Measurements from ENCODE around the gene HIPK1. TPM values are rescaled to one million over a fixed set of nuclear protein-coding genes. Genes with fewer than 3 reads are reported as not detected.
A peak's percentile ranks its signal among the peaks of the same experiment; 100 is the strongest.

The HIPK1 gene
- total and polyA plus RNA-seq, 7 donors = 13.8 to 57.1 (median 47.2) TPM

- H3K4me3 ChIP-seq = no peak overlapping the region
- intact Hi-C loops (cut with DNase I) = no loop called here
- WGBS, 2 donors = 59 to 81% methylated on average over 16 of the region's 16 CpGs
- DNase-seq = no peak
- TF ChIP-seq POLR2AphosphoS5 (IDR thresholded peaks at IDR 0.05) (no peak), CTCF (IDR thresholded peaks at IDR 0.05) (no peak), POLR2A (IDR thresholded peaks at IDR 0.05) (no peak), EP300 (IDR thresholded peaks at IDR 0.05) (no peak)
- H3K4me1 ChIP-seq = peaks cover 0 to 37% (median 26%) of the 10 kb centered on the region in 4 donors
- H3K9me3 ChIP-seq = no peaks in the 10 kb centered on the region
- H3K27ac ChIP-seq = no peak overlapping the region
- peaks cover 0 to 35% (median 3%) of the 10 kb centered on the region in 4 donors for H3K36me3 ChIP-seq
- H3K27me3 ChIP-seq = no peaks in the 10 kb centered on the region
Measured at GRCh38 chr1:113940365-113941244, 11.5 kb downstream of the HIPK1 start.

- TF ChIP-seq EP300 (IDR thresholded peaks at IDR 0.05) (no peak), POLR2AphosphoS5 (IDR thresholded peaks at IDR 0.05) (no peak), CTCF (IDR thresholded peaks at IDR 0.05) (no peak), POLR2A (IDR thresholded peaks at IDR 0.05) (no peak)
- no peak for DNase-seq
- Histone ChIP-seq H3K27ac (no peak overlapping the region), H3K4me3 (no peak overlapping the region), H3K27me3 (no peaks in the 10 kb centered on the region), H3K9me3 (no peaks in the 10 kb centered on the region), H3K4me1 (peaks cover 0 to 41% (median 27%) of the 10 kb centered on the region in 4 donors), H3K36me3 (peaks cover 0 to 35% (median 3%) of the 10 kb centered on the region in 4 donors)
- WGBS, 2 donors = 83% methylated on average over 7 of the region's 7 CpGs
- intact Hi-C loops (cut with DNase I) = no loop called here
Measured at GRCh38 chr1:113941245-113941559, 12.1 kb downstream of the HIPK1 start.

GRCh38 chr1:113942527-113942926 is 13.4 kb downstream of the HIPK1 start:
- TF ChIP-seq POLR2AphosphoS5 (IDR thresholded peaks at IDR 0.05) (no peak), EP300 (IDR thresholded peaks at IDR 0.05) (no peak), CTCF (IDR thresholded peaks at IDR 0.05) (no peak), POLR2A (IDR thresholded peaks at IDR 0.05) (no peak)
- no peak overlapping the region for H3K27ac ChIP-seq
- H3K4me1 ChIP-seq = peaks cover 0 to 41% (median 34%) of the 10 kb centered on the region in 4 donors
- no peak for DNase-seq
- H3K4me3 ChIP-seq = no peak overlapping the region
- H3K36me3 ChIP-seq = peaks cover 0 to 35% (median 3%) of the 10 kb centered on the region in 4 donors
- intact Hi-C loops (cut with DNase I) = no loop called here
- H3K9me3 ChIP-seq = no peaks in the 10 kb centered on the region
- H3K27me3 ChIP-seq = no peaks in the 10 kb centered on the region

GRCh38 chr1:113943028-113943811 is 14.1 kb downstream of the HIPK1 start:
- TF ChIP-seq POLR2AphosphoS5 (IDR thresholded peaks at IDR 0.05) = peak in 1 of 4 donors; percentile 33
- TF ChIP-seq EP300 (IDR thresholded peaks at IDR 0.05) = no peak
- intact Hi-C loops (cut with DNase I) = no loop called here
- H3K27ac ChIP-seq = no peak overlapping the region
- H3K4me1 ChIP-seq = peaks cover 0 to 43% (median 37%) of the 10 kb centered on the region in 4 donors
- DNase-seq = no peak
- no peak overlapping the region for H3K4me3 ChIP-seq
- H3K36me3 ChIP-seq = peaks cover 0 to 35% (median 3%) of the 10 kb centered on the region in 4 donors
- no peaks in the 10 kb centered on the region for H3K27me3 ChIP-seq
- H3K9me3 ChIP-seq = no peaks in the 10 kb centered on the region

- 93 to 95% methylated on average over 1 of the region's 1 CpG for WGBS, 2 donors
- intact Hi-C loops (cut with DNase I) = no loop called here
- TF ChIP-seq POLR2AphosphoS5 (IDR thresholded peaks at IDR 0.05) (no peak), POLR2A (IDR thresholded peaks at IDR 0.05) (no peak), EP300 (IDR thresholded peaks at IDR 0.05) (no peak), CTCF (IDR thresholded peaks at IDR 0.05) (no peak)
- no peaks in the 10 kb centered on the region for H3K9me3 ChIP-seq
- peaks cover 0 to 56% (median 44%) of the 10 kb centered on the region in 4 donors for H3K4me1 ChIP-seq
- no peak overlapping the region for H3K4me3 ChIP-seq
- H3K36me3 ChIP-seq = peaks cover 0 to 34% (median 3%) of the 10 kb centered on the region in 4 donors
- DNase-seq = no peak
- H3K27ac ChIP-seq = no peak overlapping the region
- H3K27me3 ChIP-seq = no peaks in the 10 kb centered on the region
Measured at GRCh38 chr1:113945329-113945728, 16.2 kb downstream of the HIPK1 start.

Data from sigmoid colon (tissue), 7 donors.